Left hindlimb (tissue), 1 donor: ENCODE results near the gene HP1BP3.

Experiments used
- DNase-seq: peaks from one replicate; pipeline ENCODE4 v3.0.0-alpha.2; 2018

Gene HP1BP3

DNA sequence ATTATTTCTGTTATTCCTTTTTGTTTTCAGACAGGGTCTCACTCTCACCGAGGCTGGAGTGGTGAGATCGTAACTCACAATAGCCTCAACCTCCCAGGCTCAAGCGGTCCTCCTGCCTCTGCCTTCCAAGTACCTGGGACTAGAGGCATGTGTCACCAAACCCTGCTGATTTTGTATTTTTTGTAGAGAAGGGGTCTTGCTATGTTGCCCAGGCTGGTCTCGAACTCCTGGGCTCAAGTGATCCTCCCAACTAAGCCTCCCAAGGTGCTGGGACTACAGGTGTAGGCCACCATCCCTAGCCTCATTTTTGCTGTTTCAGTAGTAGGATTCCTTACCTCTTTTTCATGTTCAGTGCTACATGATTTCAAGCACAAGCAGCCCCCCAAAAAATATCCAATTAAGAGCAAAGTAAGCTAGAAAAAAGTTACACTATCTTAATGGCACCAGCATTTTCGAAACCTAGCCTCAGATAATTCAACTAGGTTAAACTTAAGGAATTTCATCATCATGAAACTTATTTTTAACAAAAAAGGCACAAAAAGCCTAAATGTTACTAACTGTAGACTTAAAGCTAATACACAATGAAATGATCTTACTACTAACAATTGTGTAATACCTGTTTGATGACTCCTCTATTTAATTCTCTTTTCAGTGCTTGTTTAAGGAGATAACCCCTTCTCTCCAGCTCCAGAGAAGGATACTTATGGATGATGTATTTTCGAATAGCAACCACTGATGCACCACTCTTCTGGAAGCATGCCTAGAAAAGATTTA lies 16.6 kb downstream of the HP1BP3 start:
- DNase-seq = no peak

DNA sequence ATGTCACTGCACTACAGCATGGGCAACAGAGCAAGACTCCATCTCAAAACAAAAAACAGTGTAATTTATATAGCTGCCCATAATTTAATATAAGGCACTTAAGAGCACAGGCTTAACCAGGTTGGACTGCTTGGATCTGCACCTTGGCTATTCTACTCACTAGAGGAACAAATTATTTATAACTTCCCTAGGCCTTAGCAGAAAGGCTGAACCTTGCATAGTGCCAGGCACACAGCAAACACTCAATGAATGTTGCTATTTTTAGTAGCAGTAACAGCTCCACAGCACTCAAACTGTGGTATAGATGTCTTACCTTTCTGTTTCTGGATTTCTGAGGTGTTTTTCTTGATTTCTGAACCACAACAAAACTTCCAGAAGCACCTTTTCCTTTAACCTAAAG lies 19.8 kb downstream of the HP1BP3 start:
- DNase-seq = no peak

DNA sequence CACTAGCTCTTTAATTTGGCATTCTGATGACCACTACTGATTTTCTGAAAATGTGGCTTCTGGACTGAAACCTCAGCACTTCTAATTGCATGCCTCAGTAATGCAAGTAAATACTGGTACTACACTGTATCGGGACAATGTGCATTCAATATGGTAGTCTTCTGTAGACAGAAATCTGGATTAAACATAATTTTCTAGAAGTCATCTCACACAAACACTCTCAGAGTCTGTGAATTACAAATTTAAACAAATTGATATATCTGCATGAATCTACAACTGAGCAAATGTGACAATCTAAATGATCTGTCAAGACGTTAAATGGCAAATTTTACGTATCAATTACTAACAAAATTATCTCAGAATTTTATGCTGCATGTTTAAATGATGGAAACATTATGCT lies 23.7 kb downstream of the HP1BP3 start:
- DNase-seq = no peak

DNA sequence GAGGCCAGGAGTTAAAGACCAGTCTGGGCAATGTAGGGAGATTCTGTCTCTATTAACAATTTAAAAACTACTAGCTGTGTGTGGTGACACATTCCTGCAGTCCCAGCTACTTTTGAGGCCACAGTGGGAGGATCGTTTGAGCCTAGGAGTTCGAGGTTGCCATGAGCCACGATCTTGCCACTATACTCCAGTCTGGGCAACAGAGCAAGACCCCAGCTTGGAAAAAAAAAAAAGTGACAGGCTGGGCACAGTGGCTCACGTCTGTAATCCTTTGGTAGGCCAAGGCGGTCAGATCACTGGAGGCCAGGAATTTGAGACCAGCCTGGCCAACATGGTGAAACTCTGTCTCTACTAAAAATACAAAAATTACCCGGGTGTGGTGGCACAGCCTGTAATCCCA lies 26.8 kb downstream of the HP1BP3 start:
- no peak for DNase-seq

DNA sequence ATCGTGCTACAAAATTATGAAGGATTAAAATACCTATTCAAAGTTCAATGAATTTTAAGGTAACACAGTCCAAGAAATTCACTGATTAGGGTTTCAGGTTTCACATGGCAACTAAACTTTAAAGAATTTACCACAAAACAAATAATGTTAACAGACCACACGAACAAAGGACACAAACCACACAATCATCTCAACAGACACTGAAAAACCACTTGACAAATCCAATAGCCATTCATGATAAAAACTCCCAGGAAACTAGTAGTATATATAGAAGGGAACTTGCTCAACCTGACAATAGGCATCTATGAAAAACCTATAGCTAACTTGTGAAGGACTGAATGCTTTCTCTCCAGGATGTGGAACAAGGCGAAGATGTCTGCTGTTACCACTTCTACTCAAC lies 33.5 kb downstream of the HP1BP3 start:
- no peak for DNase-seq

DNA sequence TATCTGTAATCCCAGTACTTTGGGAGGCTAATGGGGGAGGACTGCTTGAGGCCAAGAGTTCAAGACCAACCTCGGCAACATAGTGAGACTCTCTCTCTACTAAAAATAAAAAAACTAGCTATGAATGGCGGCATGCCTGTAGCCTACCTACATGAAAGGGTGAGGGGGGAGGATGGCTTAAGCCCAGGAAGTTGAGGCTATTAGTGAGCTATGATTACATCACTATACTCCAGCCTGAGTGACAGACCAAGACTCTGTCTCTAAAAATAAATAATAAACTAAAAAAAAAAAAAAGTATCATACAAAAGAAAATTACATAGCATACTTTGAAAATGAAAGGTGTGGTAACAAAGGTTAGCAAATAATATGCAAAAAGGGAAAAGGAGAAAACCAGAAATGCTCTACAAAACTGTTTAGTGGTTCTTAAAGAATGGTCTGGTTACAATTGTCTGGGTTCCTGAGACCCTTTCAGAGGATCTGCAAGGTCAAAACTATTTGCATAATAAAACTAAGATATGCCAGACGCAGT lies 35.6 kb downstream of the HP1BP3 start:
- no peak for DNase-seq

DNA sequence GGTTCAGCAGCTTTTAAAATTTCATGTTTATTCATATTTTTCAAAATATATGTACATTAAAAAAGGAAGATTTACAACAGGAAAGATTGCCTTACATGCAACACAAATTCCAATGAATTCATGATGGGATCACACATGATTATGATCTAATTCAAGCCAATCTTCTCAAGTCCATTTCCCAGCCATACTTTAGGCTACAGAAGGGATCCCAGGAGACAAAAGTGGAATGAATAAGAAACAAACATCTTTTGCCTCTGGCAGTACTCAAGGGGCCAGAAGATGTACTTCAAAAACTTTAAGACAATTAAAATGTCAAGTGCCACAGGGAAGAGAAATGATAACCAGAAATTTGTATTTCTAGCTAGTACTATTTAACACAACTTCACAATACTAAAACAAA lies 44.4 kb downstream of the HP1BP3 start:
- no peak for DNase-seq

DNA sequence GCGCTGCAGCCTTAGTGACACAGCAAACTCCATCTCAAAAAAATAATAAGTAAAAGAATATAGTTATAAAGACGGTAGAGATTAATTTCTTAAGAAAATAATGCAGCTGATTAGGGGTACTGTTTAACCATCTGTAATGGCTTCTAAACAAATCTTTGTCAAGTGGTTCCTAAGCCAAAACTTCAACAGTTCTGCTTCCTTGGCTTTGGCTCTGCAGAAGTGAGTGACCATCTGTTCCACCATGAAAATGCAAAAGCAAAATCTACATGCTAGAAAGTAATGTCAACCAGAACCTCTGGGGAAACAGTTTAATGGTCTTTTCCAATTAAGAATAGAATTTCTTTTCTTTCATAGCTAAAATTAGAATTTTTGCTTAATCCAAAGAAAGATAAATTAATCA lies 46.3 kb downstream of the HP1BP3 start:
- DNase-seq = no peak

DNA sequence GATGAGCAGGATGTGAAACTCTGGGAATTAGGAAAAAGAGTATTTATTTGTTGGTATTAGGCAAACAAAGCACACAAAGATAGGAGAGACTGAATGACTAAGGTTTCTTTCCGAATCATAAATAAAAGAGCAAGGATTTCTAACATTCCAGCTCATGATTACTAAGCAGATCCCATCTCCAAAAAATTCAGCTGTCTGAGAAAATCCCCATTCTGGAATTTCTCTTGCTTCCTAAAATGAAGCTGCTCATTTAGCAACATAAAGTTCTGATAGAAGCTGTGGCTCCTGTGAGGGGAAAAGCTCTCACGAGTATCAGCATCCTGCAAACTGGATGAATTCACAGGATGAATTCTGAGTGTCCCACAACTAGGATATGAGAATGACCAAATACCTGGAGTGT lies 47.9 kb downstream of the HP1BP3 start:
- no peak for DNase-seq

DNA sequence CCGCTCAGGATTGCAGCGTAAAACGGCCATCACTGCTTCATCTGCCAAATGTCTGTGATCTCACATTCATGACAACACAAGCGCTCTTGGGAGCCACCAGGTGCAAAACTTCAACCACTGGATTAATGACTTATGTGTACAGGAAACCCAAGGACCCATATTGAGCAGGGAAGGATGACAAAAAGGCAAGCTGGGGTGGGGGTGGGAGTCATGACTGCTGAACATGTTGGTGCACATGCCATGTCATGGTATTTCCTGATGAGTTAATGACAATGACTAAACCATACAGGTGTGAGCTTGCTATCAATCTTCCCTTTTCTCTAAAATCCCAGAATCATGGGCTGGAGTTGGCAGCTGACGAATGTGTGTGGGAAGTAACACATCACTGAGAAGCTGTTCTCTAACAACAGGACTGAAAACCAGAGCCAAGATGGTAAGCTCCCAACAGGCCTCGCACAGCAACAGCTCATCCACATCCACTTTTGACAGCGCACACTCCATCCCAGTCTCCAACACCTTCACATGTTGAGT lies 51.5 kb downstream of the HP1BP3 start:
- DNase-seq = no peak

DNA sequence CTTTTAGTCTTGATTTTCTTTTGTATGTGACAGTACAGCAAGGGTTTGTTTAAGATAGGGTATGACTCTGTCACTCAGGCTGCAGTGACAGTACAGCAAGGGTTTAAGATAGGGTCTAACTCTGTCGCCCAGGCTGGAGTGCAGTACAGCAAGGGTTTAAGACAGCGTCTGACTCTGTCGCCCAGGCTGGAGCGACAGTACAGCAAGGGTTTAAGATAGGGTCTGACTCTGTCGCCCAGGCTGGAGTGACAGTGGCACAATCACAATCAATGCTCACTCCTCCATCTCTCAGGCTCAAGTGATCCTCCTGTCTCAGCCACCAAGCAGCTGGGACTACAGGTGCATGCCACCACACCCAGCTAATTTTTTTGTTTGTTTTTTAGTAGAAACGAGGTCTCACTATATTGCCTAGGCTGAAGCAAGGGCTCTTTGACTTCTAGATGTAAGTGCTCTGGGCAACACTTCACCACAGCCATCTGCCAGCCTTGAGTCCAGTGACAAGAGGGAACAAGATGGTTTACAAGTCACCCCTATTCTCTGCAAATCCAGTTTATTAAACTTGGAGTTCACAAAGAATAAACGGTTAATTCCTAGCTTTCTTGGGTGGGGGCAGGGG lies 53.6 kb downstream of the HP1BP3 start:
- DNase-seq = no peak

DNA sequence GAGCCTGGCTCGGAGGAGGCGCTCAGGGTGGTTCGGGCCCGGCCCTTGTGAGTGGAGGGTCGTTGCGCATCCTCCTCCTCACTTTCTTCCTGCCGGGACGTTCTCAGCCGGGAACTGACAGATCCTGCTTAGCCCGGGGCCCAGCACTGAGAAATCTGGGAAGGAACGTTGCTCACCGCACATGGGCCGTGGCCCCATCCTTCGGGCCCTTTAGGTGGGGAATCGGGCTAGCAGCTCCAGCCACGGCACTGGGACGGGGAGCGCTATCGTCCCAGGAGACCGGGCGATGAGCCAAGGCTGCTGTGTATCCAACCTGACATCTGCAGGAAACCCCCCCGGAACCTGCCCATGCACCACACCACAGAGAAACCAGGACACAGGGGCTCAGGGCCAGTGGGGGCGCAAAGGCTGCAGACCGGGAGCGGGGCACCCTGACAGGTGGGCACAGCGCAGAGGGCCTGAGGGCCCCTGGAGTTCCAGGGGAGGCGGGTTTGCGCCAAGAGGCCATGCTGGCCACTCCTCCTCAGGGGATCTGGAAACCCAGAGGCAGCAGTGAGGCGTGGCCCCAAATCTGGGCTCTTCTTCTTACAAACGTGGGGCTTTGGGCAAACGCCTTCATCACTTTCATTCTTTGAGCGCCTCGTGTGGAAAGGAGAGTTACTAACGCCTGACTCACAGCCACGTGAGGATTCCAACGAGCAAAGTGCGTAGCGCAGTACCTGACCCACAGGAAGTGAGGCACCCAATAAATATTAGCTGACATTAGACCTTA lies 54.3 kb downstream of the HP1BP3 start, which contains the start of gene SH2D5:
Gene SH2D5 (minus strand): TSS at position 116 of the 772 bp plus-strand sequence. CDS start 4,659 bp downstream, outside the sequence.
- no peak for DNase-seq

DNA sequence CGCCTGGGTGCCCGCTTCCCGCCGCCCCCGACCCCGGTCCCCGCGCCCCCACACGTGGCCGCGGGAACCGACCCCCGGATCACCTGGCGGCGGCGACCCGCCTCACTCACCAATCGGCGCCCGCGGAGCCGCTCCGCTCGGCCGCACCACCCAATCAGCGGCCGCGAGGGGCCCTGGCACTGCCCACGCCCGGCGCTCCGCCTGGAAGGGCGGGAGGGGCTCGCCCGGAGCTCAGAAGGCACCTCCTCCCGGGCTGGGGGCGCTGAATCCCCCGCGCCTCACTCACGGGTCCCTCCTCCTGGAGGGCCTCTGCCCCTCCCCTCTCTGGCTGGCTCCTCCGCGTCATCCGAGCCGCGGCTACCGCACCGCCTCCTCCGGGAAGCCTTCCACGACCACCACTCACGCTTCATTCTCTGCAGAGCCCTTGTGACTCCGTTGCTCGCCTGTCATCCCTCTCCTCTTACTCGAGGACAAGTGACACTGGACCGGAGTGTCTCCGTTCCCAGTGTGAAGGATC lies 55.0 kb downstream of the HP1BP3 start:
- peak; percentile 71 for DNase-seq

DNA sequence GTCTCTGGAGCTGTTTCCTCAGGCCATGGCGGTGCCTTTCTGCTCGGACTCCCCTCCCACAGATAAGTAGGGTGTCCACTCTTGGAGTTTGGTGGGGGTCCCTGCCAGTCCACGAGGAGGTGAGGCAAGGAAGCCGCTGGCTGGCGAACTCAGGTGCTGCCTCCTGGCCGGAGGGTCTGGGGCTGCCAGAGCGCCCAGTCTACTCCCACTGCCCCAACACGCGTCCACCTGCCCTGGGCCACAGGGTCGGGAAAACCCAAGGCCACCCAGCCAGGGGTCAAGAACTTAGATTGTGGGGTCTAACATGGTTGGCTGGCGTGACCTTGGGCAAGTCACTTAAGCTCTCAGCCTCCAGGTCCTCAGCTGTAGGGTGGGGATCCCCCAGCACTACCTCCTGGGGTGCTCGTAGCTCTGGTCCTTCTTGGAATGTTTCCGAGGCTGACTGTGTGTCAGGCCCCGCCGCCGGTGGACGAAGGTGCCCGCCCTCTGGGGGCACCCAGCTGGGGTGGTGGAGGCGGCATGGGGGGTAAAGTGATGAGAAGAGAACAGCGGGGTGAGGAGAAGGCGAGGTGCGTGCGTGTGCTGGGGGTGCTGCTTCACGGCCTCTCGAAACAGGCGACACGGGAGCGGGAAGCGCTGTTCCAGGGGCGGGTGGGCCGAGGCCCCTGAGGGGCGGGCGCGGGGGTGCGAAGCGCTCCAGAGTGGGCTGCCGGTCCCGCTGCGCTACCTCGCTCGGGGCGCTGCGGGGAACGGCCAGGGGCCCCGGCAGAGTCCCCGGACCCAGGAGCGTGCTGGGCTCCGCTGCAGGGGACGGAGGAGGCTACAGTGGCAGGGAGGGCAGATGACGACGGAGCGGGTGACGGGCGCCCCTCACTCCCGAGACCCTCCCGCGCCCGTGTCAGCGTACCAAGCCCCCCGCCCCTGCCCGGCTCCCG lies 55.8 kb downstream of the HP1BP3 start:
- DNase-seq = no peak

DNA sequence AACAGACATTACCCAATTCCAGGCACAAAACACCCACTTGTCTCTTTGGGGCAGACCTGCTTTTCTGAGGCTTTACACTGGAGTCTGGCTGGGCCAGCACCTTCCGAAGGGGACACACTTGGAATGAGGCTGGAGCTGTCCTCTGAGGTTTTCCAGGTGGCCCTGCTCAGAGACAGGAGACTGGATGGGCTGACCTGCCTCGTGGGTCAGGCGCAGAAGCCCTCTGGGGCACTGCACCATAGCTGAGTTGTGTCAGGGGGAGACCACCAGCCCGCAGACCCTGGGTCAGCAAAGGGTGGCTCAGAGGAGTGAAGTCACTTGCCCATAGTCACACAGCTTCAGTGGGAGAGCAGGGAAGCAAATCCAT lies 56.4 kb downstream of the HP1BP3 start:
- DNase-seq = no peak

DNA sequence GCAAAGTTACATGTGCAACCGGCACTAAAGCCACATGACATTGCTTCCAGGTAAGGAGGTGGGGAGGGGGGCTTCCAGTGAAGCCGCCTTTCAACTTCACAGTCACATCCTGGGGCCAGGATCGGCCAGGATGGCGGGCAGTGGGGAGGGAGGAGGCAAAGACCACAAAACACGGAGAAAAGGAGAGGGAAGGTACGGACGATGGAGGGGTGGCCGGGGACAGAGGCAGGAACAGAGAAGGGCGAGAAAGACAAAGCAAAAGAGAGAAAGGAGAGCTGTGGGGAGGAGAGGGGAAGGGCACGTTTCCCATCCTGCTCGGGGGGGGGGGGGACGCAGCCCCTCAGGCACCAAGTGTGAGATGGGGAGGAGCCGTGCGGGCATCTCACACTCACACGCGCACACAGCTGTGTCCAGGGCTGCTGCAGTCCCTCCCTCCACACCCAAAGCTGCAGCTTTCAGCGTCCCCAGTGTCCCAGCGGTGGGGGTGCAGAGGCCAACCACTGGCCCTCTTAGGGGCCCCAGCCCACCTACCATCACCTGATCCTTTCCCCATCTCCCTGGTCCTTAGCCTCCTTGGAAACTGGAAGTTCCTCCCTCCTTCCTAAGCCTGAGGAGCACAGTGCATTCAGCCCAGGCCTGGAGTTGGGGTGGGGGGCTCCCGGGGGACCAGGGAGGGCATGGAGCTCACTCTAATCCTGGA lies 57.0 kb downstream of the HP1BP3 start:
- DNase-seq = no peak

DNA sequence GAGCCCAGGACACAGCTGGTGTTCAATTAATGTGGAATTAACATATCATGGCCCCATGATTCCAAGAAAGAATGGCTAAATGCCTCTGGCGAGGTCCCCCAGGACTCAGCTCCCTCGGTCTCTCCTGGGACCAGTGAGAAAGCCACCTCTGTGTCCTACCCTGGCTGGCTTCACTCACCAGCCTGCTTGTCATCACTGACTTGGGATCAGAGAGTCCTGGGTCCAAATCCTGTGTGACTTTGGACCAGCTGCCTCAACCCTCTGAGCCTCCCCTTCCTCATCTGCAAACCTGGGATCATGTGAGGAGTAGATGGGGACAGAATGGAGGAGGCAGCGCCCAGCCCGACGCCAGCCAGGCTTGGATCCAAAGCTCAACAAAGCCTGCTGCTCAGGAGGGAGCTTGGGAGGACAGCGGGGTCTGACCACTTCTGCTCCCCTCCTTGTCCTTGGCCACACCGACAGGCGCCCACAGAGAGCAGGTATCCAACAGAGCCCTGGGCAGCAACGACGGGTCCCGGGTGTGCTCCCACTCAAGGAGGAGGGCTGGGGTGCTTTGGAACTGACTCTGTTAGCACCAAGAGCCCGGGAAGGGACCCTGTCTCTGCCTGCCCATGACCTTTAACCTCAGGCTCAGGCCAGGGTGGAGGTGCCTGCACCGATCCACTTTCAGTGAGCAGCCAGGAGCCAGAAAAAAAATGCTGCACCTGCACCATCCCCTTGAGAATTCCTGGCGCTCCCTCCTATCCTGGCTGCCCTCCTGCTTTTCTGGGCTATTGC lies 57.8 kb downstream of the HP1BP3 start:
- DNase-seq = no peak

DNA sequence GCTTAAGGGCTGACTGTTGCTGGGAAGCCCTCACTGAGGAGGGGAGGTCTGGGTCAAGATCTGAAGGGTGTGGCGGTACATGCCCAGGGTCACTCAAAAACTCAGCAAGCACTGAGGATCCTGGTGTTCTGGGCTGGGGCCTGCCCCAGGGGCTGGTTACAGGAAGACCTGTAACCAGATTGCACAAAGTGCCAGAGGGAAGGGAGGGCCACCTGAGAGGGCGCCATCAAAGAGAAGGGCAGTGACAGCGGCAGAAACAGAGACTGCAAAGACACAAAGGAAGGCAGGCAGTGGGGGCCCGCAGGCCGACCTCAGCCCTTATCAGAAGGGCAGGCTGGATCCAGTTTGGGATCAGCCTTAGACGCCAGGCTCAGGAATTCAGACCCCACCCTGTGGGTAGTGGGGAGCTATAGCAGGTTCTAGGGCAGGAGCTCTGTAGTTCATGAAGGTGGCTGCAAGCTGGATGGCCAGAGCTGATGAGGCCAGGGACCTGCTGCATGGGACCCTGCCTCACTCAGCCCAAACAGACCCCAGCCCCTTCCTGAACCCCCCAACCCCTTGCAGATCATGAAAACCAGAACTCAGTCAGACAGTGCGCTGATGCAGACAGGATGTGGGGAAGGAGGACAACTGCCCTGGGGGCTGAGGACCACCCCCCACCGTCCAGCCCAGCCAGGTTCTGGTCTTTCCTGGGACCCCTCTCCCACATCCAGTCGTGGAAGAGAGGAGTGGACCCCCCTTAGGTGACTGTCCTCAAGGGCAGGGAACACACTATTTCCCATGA lies 58.5 kb downstream of the HP1BP3 start:
- no peak for DNase-seq

DNA sequence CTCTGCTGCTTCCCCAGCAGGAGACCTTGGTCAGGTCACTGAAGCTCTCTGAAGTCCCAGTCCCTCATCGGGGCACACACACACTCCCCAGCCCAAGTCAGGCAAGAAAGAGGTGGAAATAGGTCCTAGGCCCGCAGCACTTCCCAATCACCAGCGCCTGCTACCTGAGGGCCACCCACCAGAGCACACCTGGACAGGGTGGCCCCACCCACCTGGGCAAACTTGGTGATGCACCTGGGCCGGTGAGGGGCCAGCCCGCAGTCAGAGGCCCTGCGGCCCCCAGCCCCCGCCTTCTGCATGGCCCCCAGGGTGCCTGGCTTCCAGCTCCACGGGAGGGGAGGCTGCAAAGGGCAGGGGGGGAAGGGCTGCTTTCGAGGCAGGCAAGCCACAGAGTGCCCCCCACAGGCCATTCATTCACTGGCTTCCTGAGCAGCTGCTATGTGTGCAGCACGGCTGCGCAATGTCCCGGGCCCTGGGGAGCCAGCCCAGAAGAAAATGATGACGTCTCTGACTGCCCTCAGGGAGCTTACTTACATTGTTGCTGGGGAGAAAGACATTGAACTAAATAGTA lies 59.3 kb downstream of the HP1BP3 start:
- DNase-seq = no peak
